ENCODE results near the gene ESPN.
"Not testable (repeated sequence)": the region's sequence is repeated elsewhere in the genome, so short reads cannot be mapped to it uniquely, and the experiment has no call there.

Gene ESPN

GRCh38 chr1:6447818-6448748, 23.5 kb downstream of the ESPN start:
- peak; percentile 78 for DNase-seq (ENCODE audit: low spot score)

GRCh38 chr1:6448749-6449631, 24.4 kb downstream of the ESPN start:
- DNase-seq (ENCODE audit: low spot score): no peak

GRCh38 chr1:6450005-6450450, 25.5 kb downstream of the ESPN start:
- no peak for DNase-seq (ENCODE audit: low spot score)

DNA sequence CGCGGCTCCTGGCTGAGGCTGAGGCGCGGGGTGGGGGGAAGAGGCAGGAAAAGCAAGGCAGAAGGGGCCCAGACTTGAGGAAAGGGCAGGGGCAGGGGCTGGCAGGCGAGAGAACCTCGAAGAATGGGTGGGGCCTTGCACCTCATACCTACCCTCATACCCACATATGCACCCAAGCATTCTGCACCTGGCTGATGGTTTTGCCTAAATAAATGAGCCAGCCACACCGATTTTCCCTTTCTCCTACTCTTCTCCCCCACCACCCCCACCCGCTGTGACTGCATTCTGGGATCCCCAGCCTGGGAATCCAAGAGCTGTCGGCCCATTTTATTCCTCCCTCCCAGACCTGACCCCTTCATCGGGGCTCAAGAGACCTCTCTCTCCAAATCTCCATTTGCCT, 25.9 kb downstream of the ESPN start:
- DNase-seq (ENCODE audit: low spot score): not testable (repeated sequence)

- no peak for DNase-seq (ENCODE audit: low spot score)
Measured at GRCh38 chr1:6450943-6451373, 26.4 kb downstream of the ESPN start.

DNA sequence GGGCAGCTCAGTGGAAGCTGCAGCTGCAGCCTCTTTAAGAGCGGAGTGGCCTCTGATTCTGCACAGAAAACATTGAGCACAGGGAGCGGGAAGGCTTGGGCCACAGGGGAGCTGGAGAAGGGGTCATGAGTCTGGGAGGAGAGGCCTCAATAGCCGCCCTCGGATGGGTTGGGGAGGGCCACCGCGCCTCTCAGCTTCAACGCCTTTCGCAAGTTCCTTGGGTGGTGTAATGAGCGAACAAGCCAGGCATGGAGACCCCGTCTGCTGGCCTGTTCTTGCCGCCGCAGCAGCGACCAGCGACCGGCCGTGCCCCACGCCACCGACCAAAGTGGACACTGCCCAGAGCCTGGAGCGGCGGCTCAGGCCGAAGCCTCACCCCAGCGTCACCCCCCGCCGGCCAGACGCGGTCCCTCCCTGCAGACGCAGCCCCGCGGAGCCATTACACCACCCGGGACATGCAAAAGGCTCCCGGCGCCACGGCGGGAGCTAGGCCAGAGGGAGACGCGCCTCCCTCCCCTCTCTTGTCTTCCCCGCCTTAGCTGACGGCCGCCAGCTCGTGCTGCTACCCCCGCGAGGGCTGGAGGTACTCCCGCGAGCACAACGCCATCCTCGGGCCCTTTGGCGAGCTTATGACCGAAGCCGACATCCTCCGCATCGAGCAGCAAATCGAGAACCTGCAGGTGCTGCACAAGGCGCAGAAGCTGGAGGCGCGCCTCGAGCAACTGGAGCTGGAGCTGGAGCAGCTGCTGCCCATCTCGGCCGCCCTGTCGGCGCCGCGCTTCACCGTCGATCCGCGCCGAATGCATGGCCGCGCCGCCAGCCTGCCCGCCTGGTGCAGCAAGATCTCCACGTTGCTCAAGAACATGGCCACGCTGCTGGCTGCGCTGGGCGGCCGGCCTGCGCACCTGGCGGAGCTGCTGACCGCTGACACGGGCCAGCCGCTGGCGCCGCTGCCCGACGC, 29.6 kb downstream of the ESPN start:
- not testable (repeated sequence) for DNase-seq (ENCODE audit: low spot score)

- peak; percentile 72 for DNase-seq (ENCODE audit: low spot score)
Measured at GRCh38 chr1:6454856-6455751, 30.5 kb downstream of the ESPN start.

DNA sequence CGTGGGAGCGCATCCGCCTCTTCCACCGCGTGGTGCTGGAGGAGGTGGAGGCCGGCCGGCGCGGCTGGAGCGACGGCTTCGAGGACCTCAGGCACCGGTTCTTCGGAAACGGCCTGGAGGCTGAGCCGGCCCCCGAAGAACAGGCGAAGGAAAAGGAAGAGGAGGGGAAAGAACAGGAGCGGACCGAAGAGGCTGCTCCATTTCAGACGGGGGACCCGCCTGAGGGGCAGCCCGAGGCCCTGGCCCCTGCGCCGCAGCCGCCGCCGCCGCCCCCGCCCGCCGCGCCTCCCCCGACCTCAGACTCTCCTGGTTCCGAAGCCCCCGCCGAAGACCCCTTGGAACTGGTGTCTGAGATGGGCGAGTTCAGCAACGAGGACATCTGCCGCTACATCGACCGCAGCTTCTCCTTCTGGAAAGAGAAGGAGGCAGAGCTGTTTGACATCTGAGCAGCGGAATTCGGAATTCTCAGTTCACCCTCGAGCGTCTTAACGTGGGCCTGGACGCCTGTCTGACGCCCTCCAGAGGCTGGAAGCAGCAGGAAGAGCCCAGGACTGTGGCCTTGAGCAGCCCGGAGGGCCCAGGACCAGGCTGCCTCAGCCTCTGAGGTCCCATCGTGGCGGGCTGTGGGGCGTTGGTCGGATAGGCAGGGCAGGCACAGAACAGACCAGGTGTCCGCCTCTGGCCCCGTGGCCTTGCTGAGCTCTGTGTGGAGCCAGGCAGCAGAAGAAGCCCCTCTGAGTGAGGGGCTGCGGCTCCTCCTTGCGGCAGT, 31.4 kb downstream of the ESPN start:
- DNase-seq (ENCODE audit: low spot score): not testable (repeated sequence)

DNA sequence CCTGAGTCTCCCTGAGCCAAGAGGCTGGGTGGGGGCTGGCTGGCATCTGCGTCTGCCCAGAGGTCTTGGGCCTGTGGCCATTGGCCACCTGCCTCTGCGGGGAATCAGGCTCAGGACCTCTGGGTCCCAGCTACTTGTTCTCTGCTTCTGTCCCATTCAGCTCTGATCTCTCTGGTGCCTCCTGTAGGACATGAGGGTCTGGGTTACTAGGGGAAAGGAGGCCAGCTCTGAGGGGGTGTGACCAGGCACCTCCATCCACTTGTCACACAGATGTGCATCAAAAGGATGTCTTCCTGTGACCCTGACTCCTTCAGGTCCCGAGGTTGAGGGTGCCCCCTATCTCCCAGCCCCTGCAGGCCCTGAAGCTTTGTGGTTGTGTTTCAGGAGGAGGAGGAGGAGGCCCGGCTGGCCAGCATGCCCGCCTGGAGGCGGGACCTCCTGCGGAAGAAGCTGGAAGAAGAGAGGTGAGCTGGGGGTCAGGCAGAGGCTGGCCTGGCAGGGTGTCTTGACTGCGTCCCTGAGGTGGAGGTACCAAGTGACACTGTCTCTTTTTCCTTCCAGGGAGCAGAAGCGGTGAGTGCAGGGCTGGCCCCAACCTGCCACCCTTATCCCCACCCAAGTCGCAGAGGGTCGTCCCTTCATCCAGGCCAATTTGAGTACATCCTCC, 32.4 kb downstream of the ESPN start:
- DNase-seq (ENCODE audit: low spot score): no peak

- peak; percentile 50 for DNase-seq (ENCODE audit: low spot score)
Measured at GRCh38 chr1:6459850-6460265, 35.3 kb downstream of the ESPN start.

DNA sequence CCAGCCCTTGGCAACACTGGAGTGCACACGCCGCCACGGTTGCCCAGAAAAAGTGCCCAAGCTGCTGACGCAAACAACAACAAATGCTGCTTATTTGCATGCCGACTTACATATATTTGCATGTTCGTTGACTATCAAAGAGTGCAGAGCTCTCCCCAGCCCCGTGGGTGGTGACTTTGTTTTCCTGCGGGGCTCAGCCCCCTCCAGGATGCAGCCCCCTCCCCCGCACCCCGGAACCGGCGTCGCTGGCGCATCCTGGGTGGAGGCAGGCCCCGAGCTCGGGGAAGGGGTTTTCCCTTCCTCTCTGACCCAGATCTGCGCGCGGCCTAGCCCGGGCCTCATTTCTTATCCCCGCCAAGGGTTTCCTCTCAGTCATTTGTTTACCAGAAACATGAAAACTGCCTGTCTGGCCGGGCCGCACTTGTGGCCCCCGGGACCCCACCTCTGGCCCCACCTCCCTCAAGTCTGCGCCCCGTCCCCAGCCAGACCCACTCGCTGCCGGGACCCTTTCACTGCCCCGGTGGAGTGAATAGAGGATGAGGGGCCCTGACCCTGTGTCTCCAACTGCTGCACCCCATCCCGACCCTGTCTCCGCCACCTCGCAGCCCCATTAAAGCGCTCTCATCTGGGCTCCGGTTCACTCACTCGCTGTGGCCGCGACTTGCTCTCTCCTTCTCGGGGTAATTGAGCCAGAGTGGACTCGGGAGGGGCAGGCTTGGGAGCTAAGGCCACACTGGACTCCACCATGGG, 35.9 kb downstream of the ESPN start:
- DNase-seq (ENCODE audit: low spot score): peak; percentile 52

- no peak for DNase-seq (ENCODE audit: low spot score)
Measured at GRCh38 chr1:6461051-6461530, 36.5 kb downstream of the ESPN start.

DNA sequence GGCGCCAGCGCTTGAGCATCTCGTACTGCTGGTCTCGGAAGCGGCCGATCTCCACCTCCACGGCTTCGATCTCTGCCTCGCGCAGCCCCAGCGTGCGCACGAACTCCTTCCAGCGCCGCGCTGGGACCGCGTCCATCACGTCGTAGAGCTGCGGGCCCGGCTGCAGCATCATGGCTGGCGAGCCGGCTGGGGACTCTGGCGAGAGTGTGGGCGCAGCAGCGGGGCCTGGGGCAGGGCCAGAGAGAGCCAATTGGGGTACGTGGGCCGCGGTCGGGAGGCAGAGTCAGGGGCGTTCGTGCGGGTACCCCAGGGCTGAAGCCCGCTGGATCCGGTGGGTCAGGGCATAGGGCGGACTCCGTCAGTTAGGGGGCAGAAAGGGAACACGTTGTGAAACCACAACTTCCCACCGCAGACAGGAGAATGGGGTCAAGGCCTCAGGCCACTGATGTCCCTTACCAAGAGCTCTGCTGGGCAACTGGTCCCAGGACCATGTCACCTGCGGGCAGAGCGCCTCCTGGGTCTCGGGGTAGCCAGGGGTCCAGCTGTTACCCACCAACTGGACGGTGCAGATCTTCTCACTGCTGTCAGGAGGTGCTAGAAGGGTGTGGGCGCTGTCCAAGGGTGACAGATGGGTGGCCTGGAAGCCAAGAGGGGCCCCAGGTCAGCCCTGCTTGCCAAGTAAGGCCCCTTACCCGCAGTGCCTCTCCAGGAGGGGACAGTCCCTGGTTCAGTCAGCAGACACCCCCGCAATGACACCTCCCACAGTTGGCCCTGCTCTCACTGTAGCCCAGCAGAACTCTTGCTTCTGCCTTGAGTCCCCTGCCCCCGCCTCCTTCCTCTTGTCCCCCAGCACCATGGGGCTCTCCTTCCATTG, 37.2 kb downstream of the ESPN start:
- no peak for DNase-seq (ENCODE audit: low spot score)

DNA sequence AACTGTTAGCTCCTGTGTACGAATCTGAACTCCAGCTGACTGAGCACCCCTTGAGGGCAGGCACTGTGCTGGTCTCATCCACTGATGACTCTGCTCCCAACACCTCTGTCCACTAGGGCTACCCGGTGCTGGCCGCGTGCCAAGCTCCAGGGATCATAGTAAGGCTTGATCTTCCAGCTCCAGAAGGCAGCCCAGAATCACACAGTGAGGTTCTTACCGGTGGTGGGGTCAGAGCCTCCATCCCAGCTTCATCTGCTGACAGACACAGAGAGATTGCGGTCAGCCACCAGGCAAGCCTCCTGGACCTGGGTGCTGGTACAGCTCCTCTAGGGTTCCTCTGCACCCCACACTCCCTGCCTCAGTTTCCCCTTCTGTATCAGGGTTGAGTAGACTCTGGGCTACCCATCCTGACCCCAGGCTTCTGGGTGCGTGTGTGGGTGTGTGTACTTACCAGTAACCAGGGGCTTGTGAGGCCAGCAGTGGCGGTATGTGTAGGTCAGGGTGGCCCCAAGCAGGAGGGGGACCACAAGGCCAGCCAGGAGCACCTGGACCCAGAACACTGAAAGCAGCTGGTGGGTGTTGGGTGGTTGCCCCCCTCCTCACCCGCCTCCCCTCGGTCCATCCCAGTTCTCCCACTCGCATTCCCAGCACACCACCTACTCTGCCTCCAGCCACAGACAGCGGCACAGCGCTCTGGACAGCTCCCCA, 38.0 kb downstream of the ESPN start:
- no peak for DNase-seq (ENCODE audit: low spot score)

GRCh38 chr1:6463120-6463412, 38.5 kb downstream of the ESPN start:
- DNase-seq (ENCODE audit: low spot score): no peak

- DNase-seq (ENCODE audit: low spot score): no peak
Measured at GRCh38 chr1:6464514-6464836, 39.9 kb downstream of the ESPN start.

DNA sequence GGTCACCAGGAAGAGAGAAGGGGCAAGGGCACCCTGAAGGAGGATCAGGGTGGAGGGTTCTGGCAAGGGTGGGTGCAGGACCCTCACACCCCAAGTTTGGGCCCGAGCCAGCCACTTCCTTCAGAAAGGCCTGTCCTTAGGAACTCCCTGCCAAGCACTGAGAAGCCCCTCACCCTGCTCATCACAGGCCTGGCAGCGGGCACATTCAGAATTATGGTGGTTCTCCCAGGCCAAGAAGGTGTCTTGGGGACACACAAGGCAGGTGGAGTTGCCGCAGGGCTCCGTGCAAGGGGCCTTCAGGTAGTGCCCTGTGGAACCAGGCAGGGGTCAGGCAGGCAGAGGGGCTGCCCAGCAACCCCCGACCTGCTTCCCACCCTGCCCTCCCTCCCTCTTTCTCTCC, 40.3 kb downstream of the ESPN start:
- no peak for DNase-seq (ENCODE audit: low spot score)
